ENCODE measurements around the gene FHIT.

Gene FHIT

GRCh38 chr3:60011218-60011617 is 1240.0 kb downstream of the FHIT start:
- Mint-ChIP-seq H3K4me1 (ENCODE audit: low read depth) (peaks cover 6% of the 10 kb centered on the region), H3K27ac (no peak overlapping the region), H3K4me3 (no peak overlapping the region), H3K27me3 (no peaks in the 10 kb centered on the region), H3K36me3 (ENCODE audit: low read depth) (no peaks in the 10 kb centered on the region), H3K9me3 (no peaks in the 10 kb centered on the region)
- intact Hi-C loops (cut with micrococcal nuclease) = no loop called here

GRCh38 chr3:60010781-60011180 is 1240.5 kb downstream of the FHIT start:
- Mint-ChIP-seq H3K4me3 (no peak overlapping the region), H3K9me3 (no peaks in the 10 kb centered on the region), H3K36me3 (ENCODE audit: low read depth) (no peaks in the 10 kb centered on the region), H3K27ac (no peak overlapping the region), H3K4me1 (ENCODE audit: low read depth) (peaks cover 6% of the 10 kb centered on the region), H3K27me3 (no peaks in the 10 kb centered on the region)
- intact Hi-C loops (cut with micrococcal nuclease) = no loop called here

- no peaks in the 10 kb centered on the region for H3K9me3 Mint-ChIP-seq
- no peak overlapping the region for H3K4me3 Mint-ChIP-seq
- no peaks in the 10 kb centered on the region for H3K36me3 Mint-ChIP-seq (ENCODE audit: low read depth)
- H3K27ac Mint-ChIP-seq = no peak overlapping the region
- H3K4me1 Mint-ChIP-seq (ENCODE audit: low read depth) = peaks cover 6% of the 10 kb centered on the region
- no peaks in the 10 kb centered on the region for H3K27me3 Mint-ChIP-seq
- intact Hi-C loops (cut with micrococcal nuclease) = no loop called here
These were observed 1241.2 kb downstream of the FHIT start for GRCh38 chr3:60009931-60010478.

- intact Hi-C loops (cut with micrococcal nuclease) = no loop called here
- Mint-ChIP-seq H3K27ac (no peak overlapping the region), H3K4me3 (no peak overlapping the region), H3K36me3 (ENCODE audit: low read depth) (no peaks in the 10 kb centered on the region), H3K9me3 (no peaks in the 10 kb centered on the region), H3K27me3 (no peaks in the 10 kb centered on the region), H3K4me1 (ENCODE audit: low read depth) (no peaks in the 10 kb centered on the region)
These were observed 1249.9 kb downstream of the FHIT start for GRCh38 chr3:60001369-60001768.

GRCh38 chr3:60000311-60001105 is 1250.7 kb downstream of the FHIT start:
- H3K27ac Mint-ChIP-seq = no peak overlapping the region
- no peaks in the 10 kb centered on the region for H3K9me3 Mint-ChIP-seq
- H3K27me3 Mint-ChIP-seq = no peaks in the 10 kb centered on the region
- no peaks in the 10 kb centered on the region for H3K36me3 Mint-ChIP-seq (ENCODE audit: low read depth)
- H3K4me1 Mint-ChIP-seq (ENCODE audit: low read depth) = no peaks in the 10 kb centered on the region
- intact Hi-C loops (cut with micrococcal nuclease) = no loop called here
- no peak overlapping the region for H3K4me3 Mint-ChIP-seq

- no peak overlapping the region for H3K27ac Mint-ChIP-seq
- H3K4me3 Mint-ChIP-seq = no peak overlapping the region
- H3K4me1 Mint-ChIP-seq (ENCODE audit: low read depth) = no peaks in the 10 kb centered on the region
- no peaks in the 10 kb centered on the region for H3K27me3 Mint-ChIP-seq
- H3K9me3 Mint-ChIP-seq = no peaks in the 10 kb centered on the region
- intact Hi-C loops (cut with micrococcal nuclease) = no loop called here
- no peaks in the 10 kb centered on the region for H3K36me3 Mint-ChIP-seq (ENCODE audit: low read depth)
These were observed 1253.2 kb downstream of the FHIT start for GRCh38 chr3:59998058-59998457.

GRCh38 chr3:59997583-59997982 is 1253.7 kb downstream of the FHIT start:
- H3K36me3 Mint-ChIP-seq (ENCODE audit: low read depth) = no peaks in the 10 kb centered on the region
- H3K4me1 Mint-ChIP-seq (ENCODE audit: low read depth) = no peaks in the 10 kb centered on the region
- intact Hi-C loops (cut with micrococcal nuclease) = no loop called here
- H3K27ac Mint-ChIP-seq = no peak overlapping the region
- no peaks in the 10 kb centered on the region for H3K27me3 Mint-ChIP-seq
- no peaks in the 10 kb centered on the region for H3K9me3 Mint-ChIP-seq
- no peak overlapping the region for H3K4me3 Mint-ChIP-seq

GRCh38 chr3:59996056-59996455 is 1255.2 kb downstream of the FHIT start:
- H3K9me3 Mint-ChIP-seq = no peaks in the 10 kb centered on the region
- intact Hi-C loops (cut with micrococcal nuclease) = no loop called here
- H3K4me1 Mint-ChIP-seq (ENCODE audit: low read depth) = no peaks in the 10 kb centered on the region
- no peak overlapping the region for H3K27ac Mint-ChIP-seq
- H3K4me3 Mint-ChIP-seq = no peak overlapping the region
- no peaks in the 10 kb centered on the region for H3K36me3 Mint-ChIP-seq (ENCODE audit: low read depth)
- no peaks in the 10 kb centered on the region for H3K27me3 Mint-ChIP-seq

GRCh38 chr3:59995563-59995962 is 1255.7 kb downstream of the FHIT start:
- Mint-ChIP-seq H3K36me3 (ENCODE audit: low read depth) (no peaks in the 10 kb centered on the region), H3K27me3 (no peaks in the 10 kb centered on the region), H3K27ac (no peak overlapping the region), H3K9me3 (no peaks in the 10 kb centered on the region), H3K4me1 (ENCODE audit: low read depth) (no peaks in the 10 kb centered on the region), H3K4me3 (no peak overlapping the region)
- intact Hi-C loops (cut with micrococcal nuclease) = no loop called here

- Mint-ChIP-seq H3K27me3 (no peaks in the 10 kb centered on the region), H3K4me3 (no peak overlapping the region), H3K4me1 (ENCODE audit: low read depth) (no peaks in the 10 kb centered on the region), H3K27ac (no peak overlapping the region), H3K36me3 (ENCODE audit: low read depth) (no peaks in the 10 kb centered on the region), H3K9me3 (no peaks in the 10 kb centered on the region)
- intact Hi-C loops (cut with micrococcal nuclease) = no loop called here
These were observed 1256.4 kb downstream of the FHIT start for GRCh38 chr3:59994732-59995304.

GRCh38 chr3:59992578-59992977 is 1258.7 kb downstream of the FHIT start:
- no peak overlapping the region for H3K27ac Mint-ChIP-seq
- intact Hi-C loops (cut with micrococcal nuclease) = no loop called here
- H3K36me3 Mint-ChIP-seq (ENCODE audit: low read depth) = no peaks in the 10 kb centered on the region
- no peak overlapping the region for H3K4me3 Mint-ChIP-seq
- no peaks in the 10 kb centered on the region for H3K4me1 Mint-ChIP-seq (ENCODE audit: low read depth)
- no peaks in the 10 kb centered on the region for H3K9me3 Mint-ChIP-seq
- no peaks in the 10 kb centered on the region for H3K27me3 Mint-ChIP-seq

- intact Hi-C loops (cut with micrococcal nuclease) = no loop called here
- no peak overlapping the region for H3K4me3 Mint-ChIP-seq
- H3K36me3 Mint-ChIP-seq (ENCODE audit: low read depth) = no peaks in the 10 kb centered on the region
- H3K9me3 Mint-ChIP-seq = no peaks in the 10 kb centered on the region
- H3K27me3 Mint-ChIP-seq = no peaks in the 10 kb centered on the region
- H3K4me1 Mint-ChIP-seq (ENCODE audit: low read depth) = peaks cover 1% of the 10 kb centered on the region
- no peak overlapping the region for H3K27ac Mint-ChIP-seq
These were observed 1260.3 kb downstream of the FHIT start for GRCh38 chr3:59990915-59991314.

- no peak overlapping the region for H3K27ac Mint-ChIP-seq
- H3K4me3 Mint-ChIP-seq = no peak overlapping the region
- intact Hi-C loops (cut with micrococcal nuclease) = no loop called here
- peaks cover 6% of the 10 kb centered on the region for H3K4me1 Mint-ChIP-seq (ENCODE audit: low read depth)
- H3K36me3 Mint-ChIP-seq (ENCODE audit: low read depth) = no peaks in the 10 kb centered on the region
- H3K27me3 Mint-ChIP-seq = no peaks in the 10 kb centered on the region
- no peaks in the 10 kb centered on the region for H3K9me3 Mint-ChIP-seq
These were observed 1268.7 kb downstream of the FHIT start for GRCh38 chr3:59982510-59982909.

GRCh38 chr3:59981377-59981776 is 1269.9 kb downstream of the FHIT start:
- Mint-ChIP-seq H3K4me1 (ENCODE audit: low read depth) (peaks cover 6% of the 10 kb centered on the region), H3K9me3 (no peaks in the 10 kb centered on the region), H3K4me3 (no peak overlapping the region), H3K27ac (no peak overlapping the region), H3K36me3 (ENCODE audit: low read depth) (no peaks in the 10 kb centered on the region), H3K27me3 (no peaks in the 10 kb centered on the region)
- intact Hi-C loops (cut with micrococcal nuclease) = no loop called here

Measured in dendritic cell treated with granulocyte-macrophage colony-stimulating factor and Interleukin-4, amounts not matched to agents 40 ng/mL and 50 ng/mL, for 4 days (primary cell).